Keratinocyte (primary cell): ENCODE data around the gene ZNF154. TPM values are rescaled to one million over a fixed set of nuclear protein-coding genes. Genes with fewer than 3 reads are reported as not detected.

ENCODE experiments used
- DNase-seq: peaks from one replicate; pipeline ENCODE4 v3.0.0-alpha.2; 2011; ENCODE audit warnings: low read depth, missing footprints, low spot score
- FAIRE-seq: peaks from 2 replicates; lab custom pipeline; 2011; peaks lifted over from hg19 to GRCh38; lab: Jason Lieb, UNC
- H2AFZ ChIP-seq: 2 replicates; pipeline ENCODE4 v1.6.0; 2012; ENCODE audit warnings: low read length, control low read depth, inconsistent platforms; ENCODE audit not compliant: control insufficient read depth
- H3K27ac ChIP-seq: 2 replicates; pipeline ENCODE4 v1.5.1; 2011; ENCODE audit warnings: low read length; ENCODE audit not compliant: control insufficient read depth, insufficient read depth
- H3K27me3 ChIP-seq: 3 replicates; pipeline ENCODE4 v1.6.0; 2011; ENCODE audit warnings: low read length; ENCODE audit not compliant: control insufficient read depth, insufficient read depth; ENCODE audit errors: extremely low read depth
- H3K36me3 ChIP-seq, 2 experiments: 2 replicates in 1 of 2; 3 replicates in 1 of 2; pipeline ENCODE4 v1.5.1; 2011; ENCODE audit warnings: low read length in 2 of 2, mild to moderate bottlenecking in 1 of 2; ENCODE audit not compliant: control insufficient read depth in 2 of 2, insufficient read depth in 2 of 2; ENCODE audit errors: extremely low read depth in 1 of 2
- H3K4me1 ChIP-seq: 3 replicates; pipeline ENCODE4 v1.5.1; 2011; ENCODE audit warnings: low read length; ENCODE audit not compliant: control insufficient read depth, insufficient read depth; ENCODE audit errors: extremely low read depth
- H3K4me2 ChIP-seq: 3 replicates; pipeline ENCODE4 v1.6.0; 2011; ENCODE audit warnings: low read depth, low read length; ENCODE audit not compliant: control insufficient read depth, insufficient read depth; ENCODE audit errors: extremely low read depth
- H3K4me3 ChIP-seq, 3 experiments: fragments of 200-600 bp in 1 of 3; sonication (generic) in 1 of 3; 2 replicates in 2 of 3; 3 replicates in 1 of 3; pipeline ENCODE4 v1.5.1; 2011 to 2016; ENCODE audit warnings: low read length in 3 of 3, mild to moderate bottlenecking in 3 of 3, control low read depth in 2 of 3, inconsistent platforms in 1 of 3, low read depth in 1 of 3, mixed read lengths in 1 of 3, mixed run types in 1 of 3, moderate library complexity in 1 of 3; ENCODE audit not compliant: control insufficient read depth in 2 of 3, insufficient read depth in 2 of 3; ENCODE audit errors: extremely low read depth in 1 of 3
- H3K79me2 ChIP-seq: 2 replicates; pipeline ENCODE4 v1.6.0; 2012; ENCODE audit warnings: low read length; ENCODE audit not compliant: control insufficient read depth, insufficient read depth
- H3K9ac ChIP-seq: 3 replicates; pipeline ENCODE4 v1.6.0; 2011; ENCODE audit warnings: low read length; ENCODE audit not compliant: control insufficient read depth, insufficient read depth; ENCODE audit errors: extremely low read depth
- H3K9me1 ChIP-seq: 3 replicates; pipeline ENCODE4 v1.6.0; 2011; ENCODE audit warnings: low read length; ENCODE audit not compliant: control insufficient read depth, insufficient read depth; ENCODE audit errors: extremely low read depth
- H3K9me3 ChIP-seq: 2 replicates; pipeline ENCODE4 v1.5.1; 2012; ENCODE audit warnings: low read depth, low read length; ENCODE audit not compliant: control insufficient read depth
- H4K20me1 ChIP-seq: 3 replicates; pipeline ENCODE4 v1.6.0; 2011; ENCODE audit warnings: low read length; ENCODE audit not compliant: control insufficient read depth, insufficient read depth; ENCODE audit errors: extremely low read depth
- CTCF ChIP-seq, 3 experiments: IDR thresholded peaks in 1 of 3; conservative IDR thresholded peaks in 1 of 3; optimal IDR thresholded peaks in 1 of 3; 2 replicates in 2 of 3; 3 replicates in 1 of 3; pipeline versions ENCODE3 to v1.5.1; 2011; ENCODE audit warnings: low read length in 3 of 3, mild to moderate bottlenecking in 3 of 3, moderate library complexity in 2 of 3, control low read depth in 1 of 3, inconsistent platforms in 1 of 3; ENCODE audit not compliant: insufficient read depth in 2 of 3; ENCODE audit errors: extremely low read depth in 1 of 3
- EZH2 ChIP-seq: IDR thresholded peaks from one replicate; pipeline ENCODE4 v1.6.1; 2012; ENCODE audit warnings: inconsistent platforms, mild to moderate bottlenecking, low read length, moderate library complexity
- dilution Hi-C: fragments of 300-500 bp; cut with MboI; formaldehyde crosslinking; loops from one replicate; pipeline ENCODE4 v1.7.0; 2020; ENCODE audit warnings: low sequenced_read_pairs; ENCODE audit not compliant: extremely low pct_ligation_motif_present
- polyA plus RNA-seq, 5 experiments: library from polyadenylated mRNA; depleted of rRNA in 3 of 5; stranded (reverse) in 3 of 5; stranded (forward) in 1 of 5; unstranded in 1 of 5; fragments of >200 nt; gene quantifications; 1 replicate in 1 of 5; 2 replicates in 3 of 5; 3 replicates in 1 of 5; pipeline versions ENCODE4 v1.2.1 to v1.2.3, GENCODE V29; 2011 to 2012; ENCODE audit warnings: missing spikeins in 2 of 5, low read depth in 1 of 5, low replicate concordance in 1 of 5

ZNF154 gene
- polyA plus RNA-seq, 1 donor (not counting 4 experiments of a cell fraction or from before 2014, with no cell fraction given) = 2.8 TPM

GRCh38 chr19:57672466-57672865, 36.5 kb downstream of the ZNF154 start:
- Histone ChIP-seq H2AFZ (no peak overlapping the region), H3K4me3 (no peak overlapping the region), H3K36me3 (no peaks in the 10 kb centered on the region), H3K27ac (no peak overlapping the region), H3K79me2 (no peaks in the 10 kb centered on the region), H3K4me1 (no peaks in the 10 kb centered on the region), H3K9me3 (no peaks in the 10 kb centered on the region), H3K9me1 (no peaks in the 10 kb centered on the region), H3K9ac (no peak overlapping the region), H4K20me1 (no peaks in the 10 kb centered on the region), H3K4me2 (no peak overlapping the region), H3K27me3 (no peaks in the 10 kb centered on the region)
- FAIRE-seq (no peak), DNase-seq (no peak)
- dilution Hi-C loops = no loop called here
- TF ChIP-seq EZH2 (no peak), CTCF (optimal IDR thresholded peaks at IDR 0.05 in 1 of 3, IDR thresholded peaks at IDR 0.05 in 1 of 3, conservative IDR thresholded peaks at IDR 0.05 in 1 of 3; ENCODE audit: extremely low read depth in 1 of 3, insufficient read depth in 2 of 3, low read length in 3 of 3) (no peak)

- Histone ChIP-seq H3K9me1 (no peaks in the 10 kb centered on the region), H3K36me3 (no peaks in the 10 kb centered on the region), H3K4me2 (no peak overlapping the region), H3K9ac (no peak overlapping the region), H4K20me1 (no peaks in the 10 kb centered on the region), H3K79me2 (no peaks in the 10 kb centered on the region), H3K4me1 (no peaks in the 10 kb centered on the region), H3K27me3 (no peaks in the 10 kb centered on the region), H2AFZ (no peak overlapping the region), H3K9me3 (no peaks in the 10 kb centered on the region), H3K27ac (no peak overlapping the region), H3K4me3 (no peak overlapping the region)
- FAIRE-seq (no peak), DNase-seq (no peak)
- dilution Hi-C loops = no loop called here
- TF ChIP-seq CTCF (optimal IDR thresholded peaks at IDR 0.05 in 1 of 3, IDR thresholded peaks at IDR 0.05 in 1 of 3, conservative IDR thresholded peaks at IDR 0.05 in 1 of 3; ENCODE audit: extremely low read depth in 1 of 3, insufficient read depth in 2 of 3, low read length in 3 of 3) (no peak), EZH2 (no peak)
Observed at GRCh38 chr19:57671124-57671895, 37.7 kb downstream of the ZNF154 start.
